ENCODE measurements around the gene ALK.

ALK gene

GRCh38 chr2:29714333-29714732 lies 207.1 kb downstream of the ALK start:
- TF ChIP-seq EZH2phosphoT487 (IDR thresholded peaks at IDR 0.05; ENCODE audit: low read length) (no peak), EZH2 (optimal IDR thresholded peaks at IDR 0.05; ENCODE audit: low read depth, low read length) (no peak), CTCF (IDR thresholded peaks at IDR 0.05; ENCODE audit: low read length) (no peak)
- H3K4me3 ChIP-seq (ENCODE audit: low read length): no peak overlapping the region

GRCh38 chr2:29706171-29706720 lies 215.1 kb downstream of the ALK start:
- TF ChIP-seq EZH2phosphoT487 (IDR thresholded peaks at IDR 0.05; ENCODE audit: low read length) (no peak), EZH2 (optimal IDR thresholded peaks at IDR 0.05; ENCODE audit: low read depth, low read length) (no peak), CTCF (IDR thresholded peaks at IDR 0.05; ENCODE audit: low read length) (no peak)
- H3K27ac ChIP-seq (ENCODE audit: low read length): no peak overlapping the region
- no peak overlapping the region for H3K9ac ChIP-seq (ENCODE audit: low read length)
- no peaks in the 10 kb centered on the region for H3K79me2 ChIP-seq (ENCODE audit: low read length)
- no peaks in the 10 kb centered on the region for H3F3A ChIP-seq (ENCODE audit: insufficient read depth, low read length)
- H3K9me2 ChIP-seq (replicated peaks; ENCODE audit: insufficient read depth, low read length): no peaks in the 10 kb centered on the region
- H2AFZ ChIP-seq (ENCODE audit: low read length): no peak overlapping the region
- no peaks in the 10 kb centered on the region for H3K36me3 ChIP-seq (replicated peaks; ENCODE audit: insufficient read depth, low read length)
- H3K4me3 ChIP-seq (ENCODE audit: low read length): no peak overlapping the region
- H3K4me2 ChIP-seq (ENCODE audit: low read depth, low read length): no peak overlapping the region
- H3K9me3 ChIP-seq (replicated peaks; ENCODE audit: insufficient read depth, low read length): no peaks in the 10 kb centered on the region
- no peaks in the 10 kb centered on the region for H3K27me3 ChIP-seq (replicated peaks; ENCODE audit: insufficient read depth, low read length)
- DNase-seq: no peak
- H3K4me1 ChIP-seq (ENCODE audit: low read length): no peaks in the 10 kb centered on the region
- H4K20me1 ChIP-seq (ENCODE audit: insufficient read depth, low read length): no peaks in the 10 kb centered on the region

More at GRCh38 chr2:29714333-29714732, 207.1 kb downstream of the ALK start:
- DNase-seq: no peak
- H3K79me2 ChIP-seq (ENCODE audit: low read length): no peaks in the 10 kb centered on the region
- H3K9ac ChIP-seq (ENCODE audit: low read length): no peak overlapping the region
- no peaks in the 10 kb centered on the region for H4K20me1 ChIP-seq (ENCODE audit: insufficient read depth, low read length)
- H3K9me3 ChIP-seq (replicated peaks; ENCODE audit: insufficient read depth, low read length): no peaks in the 10 kb centered on the region
- H3K4me1 ChIP-seq (ENCODE audit: low read length): no peaks in the 10 kb centered on the region
- no peak overlapping the region for H2AFZ ChIP-seq (ENCODE audit: low read length)
- no peaks in the 10 kb centered on the region for H3K36me3 ChIP-seq (replicated peaks; ENCODE audit: insufficient read depth, low read length)
- no peaks in the 10 kb centered on the region for H3F3A ChIP-seq (ENCODE audit: insufficient read depth, low read length)
- no peak overlapping the region for H3K4me2 ChIP-seq (ENCODE audit: low read depth, low read length)
- H3K9me2 ChIP-seq (replicated peaks; ENCODE audit: insufficient read depth, low read length): no peaks in the 10 kb centered on the region
- H3K27ac ChIP-seq (ENCODE audit: low read length): no peak overlapping the region
- H3K27me3 ChIP-seq (replicated peaks; ENCODE audit: insufficient read depth, low read length): no peaks in the 10 kb centered on the region

GRCh38 chr2:29705616-29706015 lies 215.8 kb downstream of the ALK start:
- H2AFZ ChIP-seq (ENCODE audit: low read length): no peak overlapping the region
- H3K27me3 ChIP-seq (replicated peaks; ENCODE audit: insufficient read depth, low read length): no peaks in the 10 kb centered on the region
- H4K20me1 ChIP-seq (ENCODE audit: insufficient read depth, low read length): no peaks in the 10 kb centered on the region
- no peaks in the 10 kb centered on the region for H3K79me2 ChIP-seq (ENCODE audit: low read length)
- no peaks in the 10 kb centered on the region for H3K9me3 ChIP-seq (replicated peaks; ENCODE audit: insufficient read depth, low read length)
- DNase-seq: no peak
- no peaks in the 10 kb centered on the region for H3K4me1 ChIP-seq (ENCODE audit: low read length)
- no peak for TF ChIP-seq CTCF (IDR thresholded peaks at IDR 0.05; ENCODE audit: low read length)
- no peak for TF ChIP-seq EZH2phosphoT487 (IDR thresholded peaks at IDR 0.05; ENCODE audit: low read length)
- TF ChIP-seq EZH2 (optimal IDR thresholded peaks at IDR 0.05; ENCODE audit: low read depth, low read length): no peak
- H3K4me2 ChIP-seq (ENCODE audit: low read depth, low read length): no peak overlapping the region
- no peak overlapping the region for H3K9ac ChIP-seq (ENCODE audit: low read length)
- H3K36me3 ChIP-seq (replicated peaks; ENCODE audit: insufficient read depth, low read length): no peaks in the 10 kb centered on the region
- H3K27ac ChIP-seq (ENCODE audit: low read length): no peak overlapping the region
- H3K9me2 ChIP-seq (replicated peaks; ENCODE audit: insufficient read depth, low read length): no peaks in the 10 kb centered on the region
- no peak overlapping the region for H3K4me3 ChIP-seq (ENCODE audit: low read length)
- no peaks in the 10 kb centered on the region for H3F3A ChIP-seq (ENCODE audit: insufficient read depth, low read length)
